Transverse colon (tissue), 3 donors: ENCODE results near the gene PHYKPL.

Experiments
- POLR2A ChIP-seq: fragments of 450-650 bp; IDR thresholded peaks from one replicate; pipeline ENCODE4 v1.6.1; 2016; ENCODE audit warnings: antibody characterized with exemption, mild to moderate bottlenecking, moderate library complexity
- POLR2AphosphoS5 ChIP-seq, 3 donors: sonication (generic); formaldehyde crosslinking; IDR thresholded peaks; one replicate each; pipeline ENCODE4 v1.6.1; 2016; ENCODE audit warnings: antibody characterized with exemption in 3 of 3

DNA sequence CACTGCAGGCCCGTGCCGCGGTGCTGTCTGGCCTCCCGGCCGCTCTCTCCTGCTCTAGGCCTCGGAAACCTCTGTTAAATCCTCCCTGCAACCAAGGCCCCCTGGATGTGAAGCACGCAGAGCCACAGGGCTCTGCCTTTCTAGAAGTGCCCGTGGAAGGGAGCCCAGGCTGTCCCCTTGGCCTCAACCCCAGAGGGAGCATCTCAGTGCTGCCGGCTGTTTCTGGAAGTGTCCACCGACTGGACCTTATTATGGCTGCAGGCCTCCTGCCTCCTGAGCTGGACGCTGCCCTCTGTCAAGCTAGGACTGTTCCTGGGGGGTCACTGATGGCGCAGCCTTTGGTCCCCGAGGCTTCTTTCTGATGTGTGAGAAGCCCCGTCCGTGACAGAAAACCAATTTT lies 40.4 kb upstream of the PHYKPL start:
- TF ChIP-seq POLR2A, result no peak
- TF ChIP-seq POLR2AphosphoS5 (IDR thresholded peaks at IDR 0.05), result no peak
